IPS-18a (cell line): Measurements from ENCODE around the gene EQTN.

Experiments
- H3K27ac ChIP-seq: one replicate; pipeline ENCODE4 v1.5.1; 2013; ENCODE audit warnings: low read length
- H3K27me3 ChIP-seq: one replicate; pipeline ENCODE4 v1.6.1; 2013; ENCODE audit warnings: mild to moderate bottlenecking, low read length; ENCODE audit not compliant: control insufficient read depth, insufficient read depth
- H3K36me3 ChIP-seq: one replicate; pipeline ENCODE4 v1.6.1; 2013; ENCODE audit warnings: low read depth, low read length; ENCODE audit not compliant: control insufficient read depth
- H3K4me1 ChIP-seq: one replicate; pipeline ENCODE4 v1.6.1; 2013; ENCODE audit warnings: low read depth, low read length; ENCODE audit not compliant: control insufficient read depth
- H3K4me3 ChIP-seq: one replicate; pipeline ENCODE4 v1.5.1; 2013; ENCODE audit warnings: low read length
- H3K9ac ChIP-seq: one replicate; pipeline ENCODE4 v1.6.1; 2013; ENCODE audit warnings: mild to moderate bottlenecking, low read length, moderate library complexity
- H3K9me3 ChIP-seq: one replicate; pipeline ENCODE4 v1.6.1; 2013; ENCODE audit warnings: low read depth, low read length; ENCODE audit not compliant: control insufficient read depth

Gene EQTN

DNA sequence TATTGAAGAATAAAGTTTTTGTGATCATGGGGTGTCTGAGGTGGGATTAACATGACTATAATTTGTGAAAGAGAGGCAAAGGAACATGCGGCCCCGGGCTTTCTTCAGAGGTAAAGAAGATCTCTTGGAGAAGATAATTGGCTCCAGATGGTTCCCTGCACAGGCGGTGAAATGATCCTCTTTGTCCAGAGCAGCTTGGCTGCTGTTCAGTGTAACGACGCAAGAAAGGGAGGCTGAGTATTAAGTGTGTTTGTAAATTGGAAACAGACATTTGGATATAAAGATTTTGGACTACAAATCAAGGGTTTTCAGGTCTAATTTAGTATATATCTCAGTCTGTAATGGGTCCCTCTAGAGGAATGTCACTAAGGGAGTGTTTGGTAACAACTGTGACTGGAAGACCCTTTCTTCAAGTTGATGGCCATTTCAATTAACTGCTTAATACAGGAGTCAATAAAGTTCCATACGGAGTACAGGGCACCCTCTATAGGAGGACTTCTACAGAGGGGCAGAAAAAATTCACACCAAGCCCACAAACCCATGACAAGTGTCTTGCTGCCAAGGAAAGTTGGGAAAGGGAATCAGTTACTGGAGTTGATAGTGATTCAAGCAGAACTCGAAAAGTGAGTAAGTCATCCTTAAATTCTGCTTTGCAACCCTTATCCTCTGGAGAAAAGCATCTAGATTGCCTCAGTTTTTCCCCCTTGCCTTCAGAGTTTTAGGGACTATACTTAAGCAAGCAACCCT lies 4.1 kb downstream of the EQTN start:
- Histone ChIP-seq H3K9me3 (no peaks in the 10 kb centered on the region), H3K4me3 (no peak overlapping the region), H3K27ac (no peak overlapping the region), H3K36me3 (no peaks in the 10 kb centered on the region), H3K4me1 (no peaks in the 10 kb centered on the region), H3K27me3 (no peaks in the 10 kb centered on the region), H3K9ac (no peak overlapping the region)

DNA sequence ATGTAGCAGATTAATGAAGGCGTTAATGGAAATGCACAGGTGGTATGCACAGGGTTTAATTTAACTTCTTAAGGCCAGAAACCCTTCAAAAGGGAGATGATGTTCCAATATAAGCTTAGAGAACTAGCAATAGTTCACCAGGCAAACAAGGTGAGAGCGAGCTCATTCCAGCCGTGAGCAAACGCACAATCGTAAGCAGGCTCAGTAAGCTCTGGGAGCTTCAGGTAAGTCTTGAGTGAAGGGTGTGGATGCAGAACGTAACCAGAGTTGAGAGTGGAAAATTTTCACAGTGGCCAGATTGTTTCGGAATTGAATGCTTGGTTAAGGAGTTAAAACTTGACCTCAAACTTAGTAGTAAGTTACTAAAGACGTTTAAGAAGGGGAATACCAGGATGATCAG lies 5.7 kb downstream of the EQTN start:
- Histone ChIP-seq H3K4me1 (no peaks in the 10 kb centered on the region), H3K9me3 (no peaks in the 10 kb centered on the region), H3K27ac (no peak overlapping the region), H3K36me3 (no peaks in the 10 kb centered on the region), H3K27me3 (no peaks in the 10 kb centered on the region), H3K9ac (no peak overlapping the region), H3K4me3 (no peak overlapping the region)

DNA sequence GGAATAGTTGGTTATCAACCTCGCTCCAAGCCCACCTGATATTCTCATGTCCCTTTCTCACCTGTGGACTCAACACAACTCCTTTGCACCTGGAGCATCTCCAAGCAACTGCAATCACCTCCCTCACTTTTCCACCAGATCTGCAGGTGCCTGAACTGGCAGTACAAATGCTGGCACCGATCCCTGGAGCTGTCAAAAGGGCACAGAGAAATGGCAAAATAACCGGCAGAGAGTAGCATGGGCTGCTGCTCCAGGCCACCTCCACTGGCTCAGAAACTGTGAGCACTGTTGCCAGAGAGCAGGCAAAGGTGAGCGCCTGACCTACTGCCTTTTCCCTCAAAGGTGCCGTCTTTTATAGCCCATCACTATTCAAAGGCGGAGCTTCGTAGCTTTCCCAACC lies 14.7 kb downstream of the EQTN start:
- Histone ChIP-seq H3K4me1 (no peaks in the 10 kb centered on the region), H3K9ac (no peak overlapping the region), H3K27me3 (no peaks in the 10 kb centered on the region), H3K27ac (no peak overlapping the region), H3K9me3 (no peaks in the 10 kb centered on the region), H3K36me3 (no peaks in the 10 kb centered on the region), H3K4me3 (no peak overlapping the region)

DNA sequence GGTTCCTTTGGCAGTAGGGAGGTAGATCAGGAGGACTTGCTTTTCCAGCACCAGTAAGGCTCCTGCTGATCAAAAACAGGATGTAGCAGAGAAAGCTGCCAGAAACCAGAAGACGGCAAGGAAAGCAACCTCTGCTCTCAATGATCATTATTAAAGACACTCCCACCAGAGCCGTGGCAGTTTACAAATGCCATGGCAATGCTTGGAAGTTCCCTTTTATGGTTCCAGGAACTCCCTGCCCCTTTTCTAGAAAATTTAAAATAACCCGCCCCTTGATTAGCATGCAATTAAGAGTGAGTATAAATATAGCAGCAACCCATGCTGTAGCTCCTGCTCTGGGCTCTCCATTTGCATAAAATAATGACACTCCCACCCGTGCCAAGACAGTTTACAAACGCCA lies 16.1 kb downstream of the EQTN start:
- Histone ChIP-seq H3K4me3 (no peak overlapping the region), H3K27ac (no peak overlapping the region), H3K4me1 (peaks cover 5% of the 10 kb centered on the region)

DNA sequence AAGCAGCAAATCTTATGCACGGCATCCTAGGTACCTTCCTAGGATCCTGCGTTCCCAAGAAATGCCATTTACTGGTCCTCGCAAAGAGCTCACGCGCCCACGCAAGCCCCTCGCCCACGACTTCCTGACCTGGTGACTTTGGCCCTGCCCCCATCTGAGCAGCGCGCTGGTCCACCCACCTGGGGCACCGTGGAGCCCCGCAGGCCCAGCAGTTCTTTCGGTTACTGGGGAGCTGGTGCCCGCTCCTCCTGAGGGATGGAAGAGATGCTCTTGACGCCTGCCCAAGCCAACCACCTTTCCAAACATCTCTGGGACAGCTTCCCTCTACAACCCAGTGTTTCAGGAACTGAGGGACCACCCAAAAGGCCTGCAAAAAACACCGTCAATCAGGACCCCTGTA lies 16.7 kb downstream of the EQTN start:
- no peaks in the 10 kb centered on the region for H3K9me3 ChIP-seq
- H3K4me1 ChIP-seq, result peaks cover 5% of the 10 kb centered on the region
- no peak overlapping the region for H3K9ac ChIP-seq
- H3K4me3 ChIP-seq, result no peak overlapping the region
- no peak overlapping the region for H3K27ac ChIP-seq
- H3K36me3 ChIP-seq, result no peaks in the 10 kb centered on the region
- no peaks in the 10 kb centered on the region for H3K27me3 ChIP-seq

More for the DNA sequence above, 16.1 kb downstream of the EQTN start:
- Histone ChIP-seq H3K27me3 (no peaks in the 10 kb centered on the region), H3K9me3 (no peaks in the 10 kb centered on the region), H3K36me3 (no peaks in the 10 kb centered on the region), H3K9ac (no peak overlapping the region)

DNA sequence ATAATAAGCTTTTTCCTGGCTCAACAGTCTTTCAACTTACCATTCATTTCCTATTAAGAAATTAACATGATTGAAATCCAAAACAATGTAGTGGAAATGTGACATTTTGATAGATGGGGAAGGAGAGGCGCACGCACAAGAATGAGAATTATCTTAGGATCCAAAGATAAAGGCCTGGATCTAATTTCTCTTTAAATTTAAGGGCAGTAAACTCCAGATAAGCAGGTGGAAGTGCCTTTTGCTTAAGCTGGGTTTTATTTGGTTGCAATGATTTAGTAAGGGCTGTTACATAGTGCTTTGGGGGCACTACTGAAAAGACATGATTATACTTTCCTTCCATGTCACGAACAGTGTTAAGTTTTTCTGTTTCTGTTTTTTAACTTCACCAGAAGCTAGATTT lies 17.3 kb downstream of the EQTN start:
- Histone ChIP-seq H3K27me3 (no peaks in the 10 kb centered on the region), H3K36me3 (no peaks in the 10 kb centered on the region), H3K9ac (no peak overlapping the region), H3K27ac (no peak overlapping the region), H3K9me3 (no peaks in the 10 kb centered on the region), H3K4me3 (no peak overlapping the region), H3K4me1 (peaks cover 5% of the 10 kb centered on the region)

DNA sequence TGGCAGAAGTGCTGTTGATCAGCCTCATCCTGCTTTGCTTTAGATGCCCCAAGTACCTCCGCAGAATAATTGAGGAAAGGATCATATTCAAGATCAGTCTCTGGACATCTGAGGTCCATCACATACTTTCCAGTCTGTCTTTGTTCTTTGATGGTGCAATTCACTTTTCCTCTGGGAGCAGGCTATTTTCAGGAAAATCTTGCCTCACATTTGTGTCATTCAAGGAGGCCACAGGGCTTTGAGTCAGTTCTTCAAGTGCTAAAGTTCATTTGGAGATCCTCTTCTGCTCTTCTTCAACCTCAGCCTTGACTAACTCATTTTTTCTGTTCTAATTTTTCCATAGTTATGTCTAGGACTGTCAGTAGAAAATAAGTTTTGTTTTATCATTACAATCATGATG lies 18.6 kb downstream of the EQTN start:
- H3K4me1 ChIP-seq, result peaks cover 5% of the 10 kb centered on the region
- no peaks in the 10 kb centered on the region for H3K27me3 ChIP-seq
- no peak overlapping the region for H3K4me3 ChIP-seq
- H3K9ac ChIP-seq, result no peak overlapping the region
- H3K27ac ChIP-seq, result no peak overlapping the region
- no peaks in the 10 kb centered on the region for H3K9me3 ChIP-seq
- H3K36me3 ChIP-seq, result no peaks in the 10 kb centered on the region

DNA sequence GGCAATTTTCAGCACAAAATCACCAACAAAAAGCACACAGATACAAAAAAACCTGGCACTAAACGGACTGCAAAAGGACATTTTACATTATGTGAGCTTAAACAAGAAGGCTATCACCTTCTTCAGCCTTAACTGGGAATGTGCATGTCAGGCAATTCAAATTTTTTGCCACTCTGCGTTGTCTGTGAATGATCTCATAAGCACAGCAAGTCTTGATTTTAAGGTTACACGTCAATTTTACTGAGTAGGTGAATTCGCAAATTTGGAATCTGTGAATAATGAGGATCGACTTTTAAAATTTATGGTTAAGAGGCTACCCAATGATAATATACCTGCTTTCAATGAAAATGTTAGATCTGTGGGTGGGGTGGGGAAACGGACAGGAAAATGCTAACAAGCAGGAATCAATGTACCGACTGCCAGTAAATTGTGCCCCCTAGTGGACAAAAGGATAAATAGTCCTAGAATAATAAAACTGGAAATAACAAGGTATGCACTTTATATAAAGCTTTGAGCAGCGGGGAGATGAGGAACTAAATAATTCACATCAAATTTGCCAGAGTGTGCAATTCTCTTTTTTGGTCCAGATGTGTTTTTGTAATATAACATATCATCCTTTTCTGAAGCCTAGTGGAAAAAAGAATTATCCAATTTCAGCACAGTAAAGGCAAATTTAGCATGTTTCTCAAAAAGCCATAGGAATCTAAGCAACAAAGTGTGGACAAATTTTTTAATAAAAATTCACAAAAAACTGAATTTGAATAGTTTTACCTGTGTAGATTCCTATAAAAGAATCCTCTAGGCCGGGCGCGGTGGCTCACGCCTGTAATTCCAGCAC lies 20.5 kb downstream of the EQTN start:
- H3K9ac ChIP-seq, result no peak overlapping the region
- H3K27ac ChIP-seq, result no peak overlapping the region
- no peak overlapping the region for H3K4me3 ChIP-seq

DNA sequence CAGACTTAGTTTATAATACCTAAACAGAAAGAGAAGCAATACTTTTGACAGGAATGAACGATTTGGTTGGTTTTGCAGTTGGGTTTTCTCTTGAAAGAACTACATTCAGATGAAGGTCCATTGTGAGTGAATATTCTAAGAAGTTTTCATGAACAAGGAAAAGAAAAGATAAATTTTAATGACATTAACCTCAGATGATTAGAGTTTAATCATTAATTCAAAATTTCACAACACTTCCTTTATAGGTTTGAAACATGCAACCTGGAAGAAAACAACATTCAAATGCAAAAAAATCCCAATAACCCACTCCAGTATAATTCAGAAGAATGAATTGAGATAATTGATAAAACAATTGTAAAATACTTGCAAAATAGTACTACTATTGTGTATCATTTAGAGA lies 23.8 kb downstream of the EQTN start:
- Histone ChIP-seq H3K9me3 (no peaks in the 10 kb centered on the region), H3K9ac (no peak overlapping the region), H3K36me3 (no peaks in the 10 kb centered on the region), H3K4me3 (no peak overlapping the region), H3K4me1 (peaks cover 5% of the 10 kb centered on the region), H3K27me3 (no peaks in the 10 kb centered on the region), H3K27ac (no peak overlapping the region)

More for the DNA sequence above, 20.5 kb downstream of the EQTN start:
- Histone ChIP-seq H3K27me3 (no peaks in the 10 kb centered on the region), H3K36me3 (no peaks in the 10 kb centered on the region), H3K4me1 (peaks cover 5% of the 10 kb centered on the region), H3K9me3 (no peaks in the 10 kb centered on the region)

DNA sequence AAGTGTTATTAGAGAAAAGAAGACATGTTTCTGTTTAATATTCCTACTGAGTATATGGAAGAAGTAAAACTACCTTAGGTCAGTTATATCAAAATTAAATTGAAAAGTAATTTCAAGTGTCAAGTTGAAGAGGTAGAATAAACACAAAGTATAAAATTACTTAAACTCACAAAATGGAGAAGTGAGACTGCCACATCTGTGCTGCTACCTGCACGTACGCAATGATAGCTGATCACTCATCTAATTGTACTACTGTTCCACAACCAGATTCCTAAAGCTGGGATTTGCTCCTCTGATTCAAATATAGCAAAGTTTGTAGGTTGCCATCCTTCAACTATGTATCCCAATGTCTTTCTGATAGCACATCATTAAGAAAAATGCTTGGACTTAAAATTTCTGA lies 24.8 kb downstream of the EQTN start:
- H3K27ac ChIP-seq, result no peak overlapping the region
- no peaks in the 10 kb centered on the region for H3K27me3 ChIP-seq
- peaks cover 5% of the 10 kb centered on the region for H3K4me1 ChIP-seq
- no peaks in the 10 kb centered on the region for H3K36me3 ChIP-seq
- H3K4me3 ChIP-seq, result no peak overlapping the region
- H3K9me3 ChIP-seq, result no peaks in the 10 kb centered on the region
- no peak overlapping the region for H3K9ac ChIP-seq

DNA sequence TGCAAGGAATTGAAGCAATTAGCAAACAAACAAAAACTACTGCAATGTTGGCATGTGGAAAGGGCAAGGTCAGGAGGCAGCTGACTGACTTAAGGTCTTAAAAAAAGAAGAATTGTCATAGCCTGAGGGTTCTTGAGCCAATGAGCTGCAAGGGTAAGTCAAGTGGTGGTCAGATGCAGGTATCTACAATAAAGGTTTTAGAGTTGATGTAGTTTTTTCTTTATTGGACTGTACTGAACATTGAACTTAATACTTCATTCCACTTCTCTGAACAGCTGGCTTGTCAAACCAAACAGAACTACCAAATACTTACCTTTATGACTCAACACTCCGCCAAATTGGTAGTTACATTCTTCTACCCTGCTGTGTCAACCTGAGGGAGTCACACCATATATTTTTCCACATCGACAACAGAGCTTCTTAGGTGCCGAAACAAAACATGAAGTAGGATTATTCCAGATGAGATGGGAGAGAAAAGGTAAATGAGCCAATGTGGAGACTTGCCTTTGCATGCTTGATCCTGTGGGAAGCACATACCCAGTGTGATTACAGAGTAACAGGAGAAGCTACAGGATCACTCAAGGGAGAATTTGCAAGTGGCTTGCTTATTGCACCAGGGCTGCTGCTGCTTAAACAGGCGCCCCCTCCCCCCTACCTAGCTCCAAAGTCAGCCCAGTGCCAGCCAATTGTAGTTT lies 35.3 kb downstream of the EQTN start:
- no peak overlapping the region for H3K4me3 ChIP-seq
- no peaks in the 10 kb centered on the region for H3K27me3 ChIP-seq
- H3K9ac ChIP-seq, result no peak overlapping the region
- H3K9me3 ChIP-seq, result no peaks in the 10 kb centered on the region
- no peaks in the 10 kb centered on the region for H3K4me1 ChIP-seq
- no peak overlapping the region for H3K27ac ChIP-seq
- no peaks in the 10 kb centered on the region for H3K36me3 ChIP-seq
